ENCODE results near the gene PEBP1. TPM values are rescaled to one million over a fixed set of nuclear protein-coding genes. Genes with fewer than 3 reads are reported as not detected.

Gene PEBP1
- total RNA-seq, 1 experiment from 2014 or later = 320 TPM

DNA sequence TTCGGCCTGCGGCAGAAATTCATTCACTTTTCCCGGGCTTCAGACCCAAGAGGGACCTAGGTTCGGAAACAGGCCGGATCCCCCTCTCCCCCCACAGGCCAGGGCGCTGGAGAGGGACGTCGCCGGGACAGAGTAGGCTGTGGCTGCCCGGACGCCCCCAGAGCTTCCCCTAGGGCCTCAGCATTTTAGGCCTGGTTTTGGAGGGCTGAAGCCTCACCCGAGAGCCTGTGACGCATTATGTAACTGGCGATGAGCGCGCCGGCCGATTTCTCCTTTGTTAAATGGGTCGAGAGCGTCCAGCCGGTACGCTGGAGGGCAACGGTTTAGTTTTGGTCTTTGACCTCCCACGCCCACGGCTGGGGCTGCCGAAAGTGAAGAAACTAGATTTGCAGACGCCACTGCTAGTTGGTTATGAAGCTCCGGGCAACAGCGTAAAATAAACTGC, 657 bp downstream of the PEBP1 start:
- Histone ChIP-seq H3K4ac (ENCODE audit: low read depth, low read length) (no peak overlapping the region; the same call in 1 of the 2 replicates), H3K14ac (ENCODE audit: insufficient read depth, low read length) (peak overlapping the region; percentile 85), H2AK5ac (ENCODE audit: insufficient read length, low read length) (no peak overlapping the region), H4K8ac (replicated peaks; ENCODE audit: insufficient read length, low read depth, low read length) (no peak overlapping the region), H3K23ac (ENCODE audit: insufficient read length, low read depth, low read length) (no peak overlapping the region), H3K4me2 (ENCODE audit: insufficient read depth, insufficient read length, low read length) (peak overlapping the region; percentile 68), H2AFZ (ENCODE audit: low read length) (no peak overlapping the region), H3K18ac (ENCODE audit: insufficient read length, low read depth, low read length) (peak overlapping the region; percentile 3), H4K91ac (ENCODE audit: insufficient read length, low read depth, low read length) (no peak overlapping the region), H2BK20ac (ENCODE audit: low read depth, low read length, poor library complexity, severe bottlenecking) (no peak overlapping the region), H3K23me2 (ENCODE audit: insufficient read length, low read depth, low read length, poor library complexity, severe bottlenecking) (peaks cover 7% of the 10 kb centered on the region), H3K79me1 (ENCODE audit: insufficient read depth, low read depth, low read length, poor library complexity, severe bottlenecking) (peaks cover 11% of the 10 kb centered on the region), H2BK12ac (ENCODE audit: insufficient read length, low read depth, low read length) (no peak overlapping the region), H3K56ac (ENCODE audit: insufficient read length, low read depth, low read length) (no peak overlapping the region), H3K27me3 (ENCODE audit: insufficient read depth, low read length) (no peaks in the 10 kb centered on the region), H3K9me3 (ENCODE audit: control insufficient read depth, low read depth, low read length) (no peaks in the 10 kb centered on the region), H4K20me1 (ENCODE audit: control insufficient read depth, insufficient read depth, insufficient read length) (no peaks in the 10 kb centered on the region), H3K79me2 (ENCODE audit: insufficient read depth, low read length) (peaks cover 22% of the 10 kb centered on the region; the same call in 1 of the 2 replicates), H2BK5ac (ENCODE audit: insufficient read length, low read length) (no peak overlapping the region), H3K27ac (ENCODE audit: insufficient read length, low read depth, low read length) (no peak overlapping the region), H3T11ph (ENCODE audit: low read length) (no peak overlapping the region), H3K9ac (ENCODE audit: extremely low read depth, insufficient read length, low read length) (peak overlapping the region; percentile 82), H4K5ac (ENCODE audit: insufficient read length, low read depth, low read length) (no peak overlapping the region), H2BK15ac (ENCODE audit: low read depth, low read length) (no peak overlapping the region), H2BK120ac (ENCODE audit: low read depth, low read length, poor library complexity, severe bottlenecking) (no peak overlapping the region), H3K4me1 (ENCODE audit: insufficient read depth, low read length) (no peaks in the 10 kb centered on the region)
- H3K36me3 Mint-ChIP-seq (ENCODE audit: insufficient read depth in 1 of 3, low read depth in 3 of 3) = peaks cover 37 to 50% (median 38%) of the 10 kb centered on the region in 3 experiments
- peaks cover 12 to 14% of the 10 kb centered on the region in 2 experiments for H3K4me1 Mint-ChIP-seq
- WGBS (ENCODE audit: extremely low coverage, insufficient read length, low lambda C conversion rate) = no CpG with 5 or more reads among the region's 29 CpGs
- H3K27me3 Mint-ChIP-seq (ENCODE audit: low read depth) = no peaks in the 10 kb centered on the region
- peak overlapping the region in 2 of 3 experiments; percentile 5 to 96; a peak in 3 of 7 replicates for H3K27ac Mint-ChIP-seq
- peak; percentile 42 for DNase-seq
- H3K4me3 Mint-ChIP-seq = peak overlapping the region; percentile 89
- TF ChIP-seq, protein P1, sequence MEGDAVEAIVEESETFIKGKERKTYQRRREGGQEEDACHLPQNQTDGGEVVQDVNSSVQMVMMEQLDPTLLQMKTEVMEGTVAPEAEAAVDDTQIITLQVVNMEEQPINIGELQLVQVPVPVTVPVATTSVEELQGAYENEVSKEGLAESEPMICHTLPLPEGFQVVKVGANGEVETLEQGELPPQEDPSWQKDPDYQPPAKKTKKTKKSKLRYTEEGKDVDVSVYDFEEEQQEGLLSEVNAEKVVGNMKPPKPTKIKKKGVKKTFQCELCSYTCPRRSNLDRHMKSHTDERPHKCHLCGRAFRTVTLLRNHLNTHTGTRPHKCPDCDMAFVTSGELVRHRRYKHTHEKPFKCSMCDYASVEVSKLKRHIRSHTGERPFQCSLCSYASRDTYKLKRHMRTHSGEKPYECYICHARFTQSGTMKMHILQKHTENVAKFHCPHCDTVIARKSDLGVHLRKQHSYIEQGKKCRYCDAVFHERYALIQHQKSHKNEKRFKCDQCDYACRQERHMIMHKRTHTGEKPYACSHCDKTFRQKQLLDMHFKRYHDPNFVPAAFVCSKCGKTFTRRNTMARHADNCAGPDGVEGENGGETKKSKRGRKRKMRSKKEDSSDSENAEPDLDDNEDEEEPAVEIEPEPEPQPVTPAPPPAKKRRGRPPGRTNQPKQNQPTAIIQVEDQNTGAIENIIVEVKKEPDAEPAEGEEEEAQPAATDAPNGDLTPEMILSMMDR (conservative IDR thresholded peaks at IDR 0.05) = no peak
- peaks cover 0 to 3% of the 10 kb centered on the region in 2 experiments; a peak in 1 of 5 replicates for H3K9me3 Mint-ChIP-seq
